Measurements from ENCODE around the gene GRAMD4. TPM values are rescaled to one million over a fixed set of nuclear protein-coding genes. Genes with fewer than 3 reads are reported as not detected.

Gene GRAMD4
- polyA plus RNA-seq, 1 donor = 13.7 TPM

DNA sequence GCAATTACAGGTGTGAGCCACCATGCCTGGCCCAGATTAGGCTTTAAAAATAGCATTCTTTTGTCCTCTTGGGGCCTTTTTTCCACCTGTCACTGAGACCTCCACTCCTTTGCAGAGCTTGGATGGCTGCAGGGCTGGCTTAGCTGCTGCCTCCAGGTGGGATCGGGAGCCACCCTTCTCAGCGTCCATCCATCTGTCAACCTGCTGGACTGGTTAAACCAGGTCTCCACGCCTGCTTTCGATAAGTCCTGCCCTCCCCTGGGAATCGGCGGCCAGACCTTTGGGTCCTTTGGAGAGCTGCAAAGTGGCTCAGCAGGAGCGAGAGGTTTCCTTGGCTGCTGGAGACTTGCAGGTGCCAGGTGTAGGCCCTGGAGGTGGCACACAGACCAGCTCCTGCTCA is 23.4 kb upstream of the GRAMD4 start:
- DNase-seq (ENCODE audit: low read depth) = no peak

DNA sequence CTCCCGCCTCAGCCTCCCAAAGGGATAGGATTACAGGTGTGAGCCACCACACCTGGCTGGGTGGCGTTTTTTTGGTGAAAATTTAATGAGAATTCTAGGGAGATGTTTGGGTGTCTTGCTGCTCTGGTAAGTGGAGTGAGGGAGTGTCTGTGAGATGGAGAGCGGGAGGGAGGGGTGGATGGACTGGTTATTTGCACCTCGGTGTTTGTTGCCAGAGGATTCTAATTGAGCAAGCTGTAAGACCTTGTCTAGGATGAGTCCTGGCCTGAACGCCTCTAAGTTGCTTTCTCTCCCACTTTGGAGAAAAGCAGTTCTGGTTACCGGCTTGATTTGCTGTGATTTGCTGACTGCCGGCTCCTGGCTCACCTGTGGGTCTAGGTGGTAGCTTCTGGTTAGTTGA is 22.0 kb upstream of the GRAMD4 start:
- no peak for DNase-seq (ENCODE audit: low read depth)

DNA sequence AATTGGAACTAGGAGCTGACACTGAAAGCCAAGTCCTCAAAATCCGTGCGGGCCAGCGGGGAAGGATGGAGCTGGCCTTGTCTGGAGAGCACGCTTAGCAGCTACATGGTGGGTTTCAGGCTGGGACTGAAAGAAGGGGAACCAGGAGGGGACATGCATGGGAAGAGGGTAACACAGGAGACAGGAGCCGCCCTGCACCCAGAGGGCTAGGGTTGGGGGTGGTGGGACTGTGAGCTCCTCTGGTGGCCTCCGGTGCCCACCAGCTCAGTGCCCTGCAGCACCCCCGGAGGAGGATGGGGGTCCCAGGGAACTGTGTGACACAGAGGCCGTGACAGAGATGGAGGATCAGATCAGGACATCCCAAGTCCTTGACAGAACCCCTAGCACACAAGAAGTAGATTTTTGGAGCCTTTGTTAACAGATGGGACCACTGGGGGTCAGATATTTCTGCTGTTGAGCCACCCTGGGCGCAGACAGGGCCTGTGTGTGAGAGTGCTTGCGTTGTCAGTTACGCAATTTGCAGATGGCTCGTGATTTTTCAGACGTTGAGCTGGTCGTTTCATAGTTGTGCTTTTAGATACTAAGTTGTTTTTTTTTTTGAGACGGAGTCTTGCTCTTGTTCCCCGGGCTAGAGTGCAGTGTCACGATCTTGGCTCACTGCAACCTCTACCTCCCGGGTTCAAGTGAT is 21.3 kb upstream of the GRAMD4 start:
- DNase-seq (ENCODE audit: low read depth) = no peak

DNA sequence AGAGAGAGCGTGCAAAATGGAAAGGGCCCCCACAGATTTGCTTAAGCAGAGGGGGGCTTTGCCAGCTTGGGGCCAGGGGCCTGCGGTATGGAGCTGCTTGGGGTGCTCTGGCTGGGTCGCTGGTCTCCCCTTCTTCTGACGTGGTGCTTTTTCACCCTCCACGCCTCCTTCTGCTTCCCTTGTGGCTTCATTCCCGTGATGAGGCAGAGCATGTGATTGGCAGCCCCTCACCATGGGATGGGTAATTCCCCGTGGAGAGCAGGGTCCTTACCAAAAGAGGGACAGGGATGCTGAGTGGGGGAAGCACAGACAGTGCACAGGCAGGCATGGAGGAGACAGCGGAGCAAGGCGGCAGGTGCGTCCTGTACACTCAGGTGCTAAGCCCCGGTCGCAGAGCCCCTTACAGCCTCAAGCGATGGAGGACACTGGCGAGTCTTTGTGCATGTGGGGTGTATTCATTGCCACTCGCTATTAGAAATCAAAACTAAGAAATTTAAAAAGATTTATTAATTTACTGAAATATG is 19.9 kb upstream of the GRAMD4 start:
- DNase-seq (ENCODE audit: low read depth) = no peak

DNA sequence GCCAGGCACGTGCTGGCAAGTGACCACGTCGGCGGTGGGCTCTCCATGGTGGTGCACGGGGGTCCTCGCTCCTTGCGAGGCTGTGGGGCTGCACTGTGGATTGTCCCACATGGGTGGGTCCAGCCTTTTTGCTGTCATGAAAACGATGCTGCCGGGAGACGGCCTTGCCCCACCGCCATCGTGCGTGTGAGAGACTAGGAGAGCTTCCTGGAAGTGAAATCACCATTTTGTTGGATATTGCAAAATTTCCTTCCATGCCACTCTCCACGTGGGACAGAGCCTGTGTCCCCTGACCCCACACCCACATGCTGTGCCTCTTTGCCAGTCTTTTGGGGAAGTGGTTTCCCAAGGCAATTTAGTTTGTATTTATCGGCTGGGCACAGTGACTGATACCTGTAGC is 18.2 kb upstream of the GRAMD4 start:
- DNase-seq (ENCODE audit: low read depth) = no peak

DNA sequence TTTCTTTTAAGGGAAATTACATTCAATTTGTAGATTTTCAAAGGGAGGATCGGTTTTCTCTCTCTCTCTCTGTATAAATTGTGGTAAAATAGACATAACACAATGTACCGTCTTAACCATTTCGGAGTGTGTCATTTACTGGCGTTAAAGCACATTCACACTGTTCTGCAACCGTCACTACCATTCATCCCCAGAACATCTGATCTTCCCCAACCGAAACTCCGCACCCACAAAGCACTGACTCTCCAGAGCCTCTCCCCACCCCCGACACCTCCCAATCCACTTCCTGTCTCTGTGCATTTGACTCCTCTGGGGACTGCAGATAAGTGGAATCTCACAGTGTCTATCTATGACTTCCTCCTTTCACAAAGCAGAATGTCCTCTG is 15.9 kb upstream of the GRAMD4 start:
- no peak for DNase-seq (ENCODE audit: low read depth)

DNA sequence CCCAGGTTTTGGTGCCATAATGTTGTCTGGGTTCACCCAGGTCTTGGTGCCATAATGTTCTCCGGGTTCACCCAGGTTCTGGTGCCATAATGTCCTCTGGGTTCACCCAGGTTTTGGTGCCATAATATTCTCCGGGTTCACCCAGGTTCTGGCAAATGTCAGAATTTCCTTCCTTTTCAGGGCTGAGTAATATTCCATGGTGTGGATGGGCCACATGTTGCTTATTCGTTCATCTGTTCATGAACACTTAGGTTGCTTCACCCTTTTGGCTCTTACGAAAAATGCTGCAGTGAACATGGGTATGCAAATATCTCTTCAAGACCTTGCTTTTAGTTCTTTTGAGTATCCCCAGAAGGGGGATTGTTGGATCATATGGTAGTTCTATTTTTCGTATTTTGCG is 15.1 kb upstream of the GRAMD4 start:
- no peak for DNase-seq (ENCODE audit: low read depth)

DNA sequence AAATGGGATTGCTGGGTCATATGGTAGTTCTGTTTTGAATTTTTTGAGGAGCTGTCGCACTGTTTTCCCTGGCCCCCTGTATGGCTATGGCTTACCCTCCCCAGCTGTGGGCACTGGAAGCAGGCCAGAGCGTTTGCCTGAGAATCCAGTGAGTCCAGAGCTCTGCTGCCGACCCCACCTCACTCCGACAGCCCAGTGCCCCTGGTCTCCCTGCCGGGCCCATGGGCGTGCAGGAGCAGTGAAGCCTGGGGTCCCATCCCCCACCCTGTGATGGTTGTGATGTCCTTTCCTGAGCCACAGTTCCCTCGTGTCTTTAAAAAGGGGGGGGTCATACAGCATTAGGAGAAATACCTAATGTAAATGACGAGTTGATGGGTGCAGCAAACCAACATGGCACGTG is 13.3 kb upstream of the GRAMD4 start:
- DNase-seq (ENCODE audit: low read depth) = no peak

DNA sequence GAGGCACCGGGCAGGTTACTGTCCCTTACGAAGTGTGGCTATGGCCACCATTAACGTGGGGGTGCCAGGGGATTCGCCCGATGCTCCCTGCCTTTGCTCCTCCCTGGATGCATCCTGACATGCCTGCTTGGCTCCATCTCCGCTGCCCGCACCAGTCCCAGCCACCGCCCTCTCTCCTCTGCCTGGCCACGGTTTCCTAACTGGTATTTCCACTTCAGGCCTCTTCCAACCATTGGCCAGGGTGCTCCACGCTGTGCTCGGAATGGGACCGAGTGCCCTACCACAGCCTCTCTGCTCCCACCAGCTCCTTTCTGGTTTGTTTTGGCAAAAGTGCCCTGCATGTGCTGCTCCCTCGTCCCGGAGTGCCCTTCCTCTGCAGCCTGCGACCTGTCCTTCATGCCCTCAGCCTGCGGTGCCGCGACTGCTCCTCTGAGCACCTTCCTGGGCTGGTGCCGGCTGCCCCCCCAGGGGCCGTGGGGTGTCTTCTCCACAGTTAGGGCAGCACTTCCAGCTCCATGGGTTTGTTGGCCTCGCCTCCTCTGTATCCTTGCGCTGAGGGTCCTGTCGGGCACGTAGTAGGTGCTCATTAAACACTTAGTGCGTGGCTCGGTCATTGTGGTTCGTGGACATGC is 12.6 kb upstream of the GRAMD4 start:
- DNase-seq (ENCODE audit: low read depth) = no peak

DNA sequence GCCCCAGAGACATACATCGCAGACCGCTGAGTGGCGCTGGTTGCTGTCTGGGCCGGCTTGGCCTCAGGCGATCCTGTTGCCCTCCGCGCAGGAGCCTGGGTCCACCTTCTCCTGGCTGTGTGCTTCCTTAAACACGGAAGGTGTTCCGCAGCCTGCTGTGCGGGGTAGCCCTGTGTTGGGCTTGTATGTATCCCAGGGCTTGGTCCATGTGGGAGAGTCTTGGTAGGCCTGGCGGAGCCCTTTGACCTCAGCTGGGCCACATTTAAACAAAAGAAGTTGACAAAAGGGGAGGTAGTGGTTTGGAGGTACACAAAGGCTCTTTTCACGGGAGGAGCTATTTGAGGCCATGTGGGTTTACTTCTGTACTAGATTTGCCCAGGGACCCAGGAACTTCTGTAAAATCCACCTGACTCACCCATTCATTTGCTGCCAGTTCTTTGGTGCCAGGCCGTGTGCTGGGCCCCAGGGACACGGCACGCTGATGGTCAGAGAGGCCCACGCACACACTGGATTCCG is 11.0 kb upstream of the GRAMD4 start:
- no peak for DNase-seq (ENCODE audit: low read depth)

DNA sequence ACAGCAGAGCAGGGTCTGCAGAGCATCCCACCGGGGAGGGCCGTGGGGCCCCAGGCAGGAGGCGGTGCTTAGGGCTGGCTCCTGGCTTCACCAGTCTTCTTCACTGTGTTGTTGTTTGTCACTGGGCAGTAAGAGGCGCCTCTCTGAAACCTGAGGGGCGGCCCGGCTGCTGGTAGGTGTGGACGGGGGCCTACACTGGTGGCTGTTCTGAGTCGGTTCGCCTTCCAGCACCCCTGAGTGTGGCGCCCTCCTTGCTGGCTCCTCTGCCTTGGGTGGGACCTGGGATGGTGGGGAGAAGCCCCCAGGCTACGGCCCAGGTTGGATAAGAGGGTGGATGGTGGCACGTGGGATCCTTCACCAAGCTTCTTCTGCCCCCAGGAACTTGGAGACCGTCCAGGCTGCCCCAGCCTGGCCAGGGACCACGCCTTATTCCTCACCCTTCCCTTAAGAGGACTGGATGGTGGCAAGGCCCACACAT is 10.4 kb upstream of the GRAMD4 start:
- no peak for DNase-seq (ENCODE audit: low read depth)

DNA sequence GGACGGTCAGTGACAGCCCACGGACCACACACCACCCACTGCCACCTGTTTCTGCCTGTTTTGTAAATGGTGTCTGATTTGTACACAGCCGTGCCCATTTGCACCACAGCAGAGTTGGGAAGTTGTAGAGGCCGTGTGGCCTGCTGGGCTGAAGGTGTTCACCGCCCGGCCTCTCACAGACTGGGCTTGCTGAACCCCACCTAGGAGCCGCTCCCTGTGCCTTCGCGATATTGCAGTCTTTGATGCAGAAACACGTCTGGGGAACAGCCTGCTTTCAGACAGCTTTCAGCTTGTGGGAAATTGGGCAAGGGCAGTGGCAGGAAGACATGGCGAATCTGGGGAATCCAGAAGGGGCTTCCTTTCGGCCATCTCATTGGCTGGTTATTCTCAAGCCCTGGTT is 9.8 kb upstream of the GRAMD4 start:
- DNase-seq (ENCODE audit: low read depth) = no peak

DNA sequence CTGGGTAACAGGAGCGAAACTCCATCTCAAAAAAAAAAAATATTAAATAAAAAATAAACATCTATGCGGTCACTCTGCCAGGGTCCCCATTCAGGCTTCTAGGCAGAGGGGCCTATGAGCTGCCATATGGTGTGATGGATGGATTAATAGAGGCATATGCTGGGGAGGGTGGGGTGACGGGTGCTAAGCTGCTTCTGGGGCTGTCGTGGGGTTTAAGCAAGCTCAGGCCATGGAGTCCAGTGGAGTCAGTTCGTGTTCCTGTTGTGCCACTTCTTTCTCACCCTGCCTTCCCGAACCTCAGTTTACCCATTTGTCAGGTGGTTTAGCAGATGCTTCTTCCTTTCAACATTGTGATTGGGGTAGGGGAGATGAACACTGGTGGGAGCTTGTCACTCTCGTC is 9.0 kb upstream of the GRAMD4 start:
- no peak for DNase-seq (ENCODE audit: low read depth)

DNA sequence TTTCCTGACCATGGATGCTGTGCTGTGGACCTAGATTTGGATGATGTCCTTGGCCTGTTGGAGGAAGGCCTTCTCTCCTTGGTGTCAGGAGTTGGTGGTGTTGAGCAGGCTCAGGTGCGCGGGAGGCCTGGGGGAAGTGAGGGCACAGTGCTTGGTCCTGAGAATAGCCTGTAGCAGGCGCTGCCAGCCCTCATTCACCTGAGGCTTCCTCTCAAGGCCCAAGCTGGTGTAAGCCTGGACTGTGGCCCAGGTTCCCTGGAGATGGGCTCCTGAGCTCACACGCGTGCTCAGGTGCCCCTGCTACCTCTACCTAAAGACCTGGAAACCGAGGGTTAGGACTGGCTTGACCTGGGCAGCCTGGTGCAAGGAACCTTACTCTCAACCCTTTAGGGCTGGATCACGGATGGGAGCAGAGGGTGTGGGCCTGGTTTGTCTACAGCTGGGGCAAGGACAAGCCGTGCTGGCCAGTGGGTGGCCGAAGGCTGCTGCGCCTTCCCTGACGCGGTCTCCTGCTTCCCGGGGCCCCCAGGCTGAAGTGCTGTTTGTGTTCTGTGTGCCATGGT is 7.8 kb upstream of the GRAMD4 start:
- DNase-seq (ENCODE audit: low read depth) = no peak

DNA sequence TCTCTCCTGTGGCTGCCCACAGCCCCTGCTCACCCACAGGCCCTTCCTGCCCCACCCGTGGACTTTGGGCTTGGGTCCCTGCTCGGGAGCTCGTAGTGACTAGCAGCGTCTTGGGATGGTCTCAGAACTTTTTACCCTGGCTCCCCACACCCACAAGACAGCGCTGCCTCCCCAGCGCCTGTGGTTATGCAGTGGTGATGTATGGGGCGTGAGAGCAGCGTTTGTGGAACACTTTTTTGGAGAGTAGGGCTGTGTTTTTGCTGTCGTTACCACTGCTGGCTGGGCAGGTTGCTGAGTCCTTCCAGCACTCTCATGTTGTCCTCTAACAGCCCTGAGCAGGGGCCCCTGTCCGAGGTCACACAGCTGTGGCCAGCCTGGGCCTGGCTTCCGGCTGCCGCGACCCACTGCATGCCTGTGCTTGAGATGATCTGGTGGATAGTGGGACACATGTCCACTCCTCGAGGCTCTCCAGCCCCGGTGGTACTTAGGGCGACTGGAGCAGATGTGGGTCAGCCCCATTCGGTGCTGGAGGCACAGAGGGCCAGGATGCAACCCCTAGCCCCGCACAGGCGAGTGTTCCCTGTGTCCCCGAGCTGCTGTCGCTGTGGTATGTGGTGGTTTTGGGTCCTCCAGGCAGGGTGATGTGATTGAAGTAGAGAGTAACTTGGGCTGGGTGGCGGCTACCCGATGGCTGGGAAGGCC is 7.1 kb upstream of the GRAMD4 start:
- no peak for DNase-seq (ENCODE audit: low read depth)

DNA sequence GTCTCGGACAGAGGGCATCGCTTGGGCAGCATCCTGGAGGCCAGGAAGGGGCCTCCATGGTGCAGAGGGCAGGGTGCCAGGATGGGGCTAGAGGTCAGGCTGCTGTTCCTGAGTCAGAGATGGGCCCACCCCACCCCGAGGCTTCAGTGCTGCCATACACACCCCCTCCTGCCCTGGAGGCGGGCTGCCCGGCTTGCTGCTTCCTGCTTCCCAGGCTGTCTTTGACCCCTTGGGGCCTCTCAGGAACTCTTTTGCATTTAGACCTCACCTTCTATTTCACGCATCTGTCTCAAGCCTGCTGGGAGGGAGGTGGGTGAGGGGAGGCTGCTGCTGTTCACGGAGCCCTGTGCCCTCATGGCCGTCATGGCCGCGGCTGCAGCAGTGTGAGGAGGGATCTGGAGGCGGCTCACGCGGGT is 6.6 kb upstream of the GRAMD4 start:
- no peak for DNase-seq (ENCODE audit: low read depth)

DNA sequence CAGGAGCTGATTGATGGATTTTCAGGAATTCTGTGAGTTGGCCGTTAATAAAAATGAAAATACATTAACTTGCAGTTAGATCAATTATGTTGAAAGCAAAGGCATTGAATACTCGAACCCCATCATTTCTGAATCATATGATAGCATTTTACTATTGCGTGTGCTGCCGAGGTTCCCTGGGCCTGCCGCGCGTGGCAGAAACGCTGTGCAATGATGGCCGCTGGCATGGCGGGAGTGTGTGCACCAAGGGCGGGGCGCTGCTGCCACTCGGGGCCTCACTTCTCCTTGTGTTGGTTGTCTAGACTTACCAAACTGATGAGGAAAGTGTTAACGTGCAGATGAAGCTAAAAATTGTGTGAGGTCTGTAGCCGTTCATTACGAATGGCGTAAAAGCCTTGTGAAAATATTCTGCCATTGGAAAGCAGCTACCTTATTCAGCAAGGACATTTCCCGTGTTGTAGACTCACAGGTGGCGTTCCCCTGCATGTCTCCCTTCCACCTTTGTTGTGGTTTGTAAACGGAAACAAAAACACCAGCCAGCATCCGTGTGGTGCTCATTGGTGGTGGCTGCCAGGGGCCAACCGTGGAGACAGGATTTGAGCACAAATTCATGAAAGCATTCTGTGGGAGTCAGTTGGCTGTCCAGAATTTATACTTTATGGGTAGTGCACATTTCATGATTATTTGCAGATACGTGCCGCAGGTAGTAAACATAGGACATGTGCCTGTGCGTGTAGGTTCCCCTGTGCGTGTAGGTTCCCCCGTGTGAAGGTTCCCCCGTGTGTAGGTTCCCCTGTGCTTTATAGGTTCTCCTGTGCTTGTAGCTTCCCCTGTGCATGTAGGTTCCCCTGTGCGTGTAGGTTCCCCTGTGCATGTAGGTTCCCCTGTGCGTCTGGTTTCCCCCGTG is 5.9 kb upstream of the GRAMD4 start:
- DNase-seq (ENCODE audit: low read depth) = no peak

DNA sequence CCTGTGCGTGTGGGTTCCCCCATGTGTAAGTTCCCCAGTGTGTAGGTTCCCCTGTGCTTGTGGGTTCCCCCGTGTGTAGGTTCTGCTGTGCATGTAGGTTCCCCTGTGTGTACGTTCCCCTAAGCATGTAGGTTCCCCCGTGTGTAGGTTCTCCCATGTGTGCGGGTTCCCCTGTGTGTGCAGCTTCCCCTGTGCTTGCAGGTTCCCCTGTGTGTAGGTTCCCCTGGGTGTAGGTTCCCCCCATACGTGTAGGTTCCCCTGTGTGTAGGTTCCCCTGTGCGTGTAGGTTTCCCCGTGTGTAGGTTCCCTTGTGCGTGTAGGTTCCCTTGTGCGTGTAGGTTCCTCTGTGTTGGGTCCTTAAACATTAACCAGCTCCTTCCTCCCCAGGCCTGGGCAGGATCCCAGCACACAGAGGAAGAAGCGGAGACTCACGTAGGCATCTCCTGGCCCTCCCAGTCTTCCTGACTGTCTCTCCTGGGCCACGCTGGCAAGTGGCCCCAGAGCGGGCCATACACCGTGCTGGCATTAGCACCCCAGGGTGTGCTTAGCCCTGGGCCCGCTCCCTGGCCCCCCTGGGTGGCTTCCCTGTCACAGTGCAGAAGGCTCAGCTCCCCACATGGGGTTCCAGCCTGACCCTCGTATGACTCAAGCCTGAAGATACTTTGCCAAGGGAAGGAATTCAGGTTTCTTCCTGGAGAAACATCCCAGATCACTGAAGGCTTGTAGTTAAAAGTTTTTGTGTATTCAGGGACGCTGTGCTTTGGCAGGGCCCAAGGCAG is 2.8 kb upstream of the GRAMD4 start:
- DNase-seq (ENCODE audit: low read depth) = no peak

DNA sequence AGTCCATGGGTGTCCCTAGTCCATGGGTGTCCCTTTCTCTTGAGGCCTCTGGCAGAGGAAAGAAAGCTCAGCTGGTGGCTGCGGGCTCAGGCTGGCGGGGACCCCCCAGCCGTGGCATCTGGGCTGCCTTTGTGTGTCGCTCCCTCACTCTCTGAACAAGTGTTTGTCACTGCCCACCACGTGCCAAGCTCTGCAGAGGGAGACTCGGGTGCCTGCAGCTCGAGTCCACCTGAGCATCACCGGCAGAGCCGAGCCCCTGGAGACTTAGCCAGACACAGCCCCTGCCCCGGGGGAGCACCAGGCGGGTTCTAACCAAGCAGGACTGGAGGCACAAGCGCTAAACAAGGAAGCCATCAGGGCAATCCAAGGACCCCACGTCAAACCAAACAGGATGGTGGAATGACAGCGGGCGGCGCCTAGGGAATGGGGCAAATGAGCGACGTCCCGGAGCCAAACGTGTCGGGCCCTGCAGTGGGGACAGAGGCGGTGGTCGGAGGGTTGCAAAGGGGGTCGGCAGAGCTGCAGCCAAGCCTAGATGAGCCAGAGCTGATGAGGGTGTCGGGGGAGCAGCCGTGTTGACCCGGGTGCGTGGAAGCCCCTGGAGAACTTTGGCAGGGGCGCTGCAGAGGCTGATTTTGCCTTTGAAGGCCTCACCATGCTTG is 2.1 kb upstream of the GRAMD4 start:
- no peak for DNase-seq (ENCODE audit: low read depth)

DNA sequence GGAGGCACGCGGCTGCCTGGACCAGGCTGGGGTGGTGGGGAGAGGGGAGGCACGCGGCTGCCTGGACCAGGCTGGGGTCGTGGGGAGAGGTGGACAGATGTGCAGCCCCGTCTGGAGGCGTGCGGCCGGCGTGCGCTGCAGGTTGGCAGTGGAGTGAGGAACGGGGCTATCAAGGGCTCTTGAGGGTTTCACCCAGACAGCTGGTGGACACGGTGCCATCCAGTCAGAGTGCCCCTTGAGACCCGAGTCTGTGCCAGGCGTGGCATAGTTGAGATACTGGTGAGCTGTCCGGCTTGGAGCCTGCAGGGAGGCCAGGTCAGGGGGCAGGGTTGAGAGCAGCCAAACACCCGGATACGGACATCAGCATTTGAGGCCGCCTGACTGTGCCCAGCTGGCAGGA is 1.5 kb upstream of the GRAMD4 start:
- no peak for DNase-seq (ENCODE audit: low read depth)
